Measurements from ENCODE around the gene APBA2. TPM values are rescaled to one million over a fixed set of nuclear protein-coding genes. Genes with fewer than 3 reads are reported as not detected.

The APBA2 gene
- total RNA-seq, 6 donors from 2014 or later, result 3.2 to 7.9 (median 6.0) TPM

- DNase-seq (no peak), ATAC-seq (ENCODE audit: low FRiP score in 2 of 2) (no peak)
- TF ChIP-seq POLR2A (IDR thresholded peaks at IDR 0.05) (no peak), EP300 (IDR thresholded peaks at IDR 0.05) (no peak), POLR2AphosphoS5 (IDR thresholded peaks at IDR 0.05) (no peak)
- Histone ChIP-seq H3K4me1 (no peaks in the 10 kb centered on the region), H3K36me3 (no peaks in the 10 kb centered on the region), H3K27ac (no peak overlapping the region), H3K27me3 (no peaks in the 10 kb centered on the region), H3K4me3 (no peak overlapping the region), H3K9me3 (no peaks in the 10 kb centered on the region)
- WGBS, 2 donors, result 91 to 92% methylated on average over 8 of the region's 8 CpGs
These were observed 17.8 kb downstream of the APBA2 start for GRCh38 chr15:28903555-28903954.

GRCh38 chr15:28904003-28904402 lies 18.2 kb downstream of the APBA2 start:
- WGBS, 2 donors, result 63 to 71% methylated on average over 9 of the region's 9 CpGs
- no peak overlapping the region for H3K4me3 ChIP-seq
- ATAC-seq (ENCODE audit: low FRiP score in 2 of 2), result no peak
- TF ChIP-seq POLR2AphosphoS5 (IDR thresholded peaks at IDR 0.05), result no peak
- TF ChIP-seq EP300 (IDR thresholded peaks at IDR 0.05), result no peak
- TF ChIP-seq POLR2A (IDR thresholded peaks at IDR 0.05), result no peak
- TF ChIP-seq CTCF (IDR thresholded peaks at IDR 0.05), result no peak
- H3K36me3 ChIP-seq, result no peaks in the 10 kb centered on the region
- H3K4me1 ChIP-seq, result no peaks in the 10 kb centered on the region
- no peaks in the 10 kb centered on the region for H3K27me3 ChIP-seq
- DNase-seq, result peak in 1 of 2 donors; percentile 20
- no peaks in the 10 kb centered on the region for H3K9me3 ChIP-seq
- H3K27ac ChIP-seq, result no peak overlapping the region

GRCh38 chr15:28904541-28905315 lies 19.0 kb downstream of the APBA2 start:
- Histone ChIP-seq H3K9me3 (no peaks in the 10 kb centered on the region), H3K4me1 (no peaks in the 10 kb centered on the region), H3K4me3 (no peak overlapping the region), H3K27ac (no peak overlapping the region), H3K27me3 (no peaks in the 10 kb centered on the region), H3K36me3 (no peaks in the 10 kb centered on the region)
- WGBS, 2 donors, result 51 to 52% methylated on average over 11 of the region's 11 CpGs
- ATAC-seq (ENCODE audit: low FRiP score in 2 of 2) (no peak), DNase-seq (no peak)
- TF ChIP-seq CTCF (IDR thresholded peaks at IDR 0.05), result no peak
- TF ChIP-seq EP300 (IDR thresholded peaks at IDR 0.05), result no peak
- no peak for TF ChIP-seq POLR2A (IDR thresholded peaks at IDR 0.05)
- no peak for TF ChIP-seq POLR2AphosphoS5 (IDR thresholded peaks at IDR 0.05)

GRCh38 chr15:28907338-28907960 lies 21.7 kb downstream of the APBA2 start:
- H3K27me3 ChIP-seq, result no peaks in the 10 kb centered on the region
- H3K9me3 ChIP-seq, result no peaks in the 10 kb centered on the region
- no peak for TF ChIP-seq POLR2AphosphoS5 (IDR thresholded peaks at IDR 0.05)
- H3K4me1 ChIP-seq, result no peaks in the 10 kb centered on the region
- 92% methylated on average over 9 to 11 of the region's 11 CpGs for WGBS, 2 donors
- no peak overlapping the region for H3K4me3 ChIP-seq
- no peaks in the 10 kb centered on the region for H3K36me3 ChIP-seq
- DNase-seq (peak in 1 of 2 donors; percentile 6), ATAC-seq (ENCODE audit: low FRiP score in 2 of 2) (no peak)
- no peak overlapping the region for H3K27ac ChIP-seq

- TF ChIP-seq POLR2A (IDR thresholded peaks at IDR 0.05), result no peak
- TF ChIP-seq POLR2AphosphoS5 (IDR thresholded peaks at IDR 0.05), result no peak
- TF ChIP-seq CTCF (IDR thresholded peaks at IDR 0.05), result no peak
- no peak for TF ChIP-seq EP300 (IDR thresholded peaks at IDR 0.05)
- no peaks in the 10 kb centered on the region for H3K4me1 ChIP-seq
- H3K27me3 ChIP-seq, result no peaks in the 10 kb centered on the region
- H3K27ac ChIP-seq, result no peak overlapping the region
- DNase-seq (no peak), ATAC-seq (ENCODE audit: low FRiP score in 2 of 2) (no peak)
- H3K4me3 ChIP-seq, result no peak overlapping the region
- 82 to 87% methylated on average over 7 of the region's 7 CpGs for WGBS, 2 donors
- H3K9me3 ChIP-seq, result no peaks in the 10 kb centered on the region
- no peaks in the 10 kb centered on the region for H3K36me3 ChIP-seq
These were observed 24.3 kb downstream of the APBA2 start for GRCh38 chr15:28909958-28910500.

Data from upper lobe of left lung (tissue), 6 donors.